ENCODE data around the gene COG7.

COG7 gene

DNA sequence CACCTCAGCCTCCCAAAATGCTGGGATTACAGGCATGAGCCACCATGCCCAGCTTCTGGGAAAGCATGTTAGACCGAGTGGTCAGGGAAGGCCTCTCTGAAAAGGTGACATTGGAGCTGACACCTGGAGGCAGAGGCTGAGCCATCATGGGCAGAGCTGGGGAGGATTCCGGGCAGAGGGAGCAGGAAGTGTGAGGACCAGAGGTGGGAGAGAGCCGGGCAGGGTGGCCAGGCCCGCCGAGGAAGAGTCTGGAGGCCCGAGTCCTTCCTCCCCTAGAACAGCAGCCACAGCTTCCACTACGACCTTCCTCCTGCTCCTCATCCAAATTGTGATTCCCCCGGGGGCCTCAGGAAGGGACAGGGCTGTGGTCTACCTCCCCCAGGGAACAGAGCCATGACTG is 74.7 kb downstream of the COG7 start:
- ATAC-seq: no peak
- TF ChIP-seq, protein P1, sequence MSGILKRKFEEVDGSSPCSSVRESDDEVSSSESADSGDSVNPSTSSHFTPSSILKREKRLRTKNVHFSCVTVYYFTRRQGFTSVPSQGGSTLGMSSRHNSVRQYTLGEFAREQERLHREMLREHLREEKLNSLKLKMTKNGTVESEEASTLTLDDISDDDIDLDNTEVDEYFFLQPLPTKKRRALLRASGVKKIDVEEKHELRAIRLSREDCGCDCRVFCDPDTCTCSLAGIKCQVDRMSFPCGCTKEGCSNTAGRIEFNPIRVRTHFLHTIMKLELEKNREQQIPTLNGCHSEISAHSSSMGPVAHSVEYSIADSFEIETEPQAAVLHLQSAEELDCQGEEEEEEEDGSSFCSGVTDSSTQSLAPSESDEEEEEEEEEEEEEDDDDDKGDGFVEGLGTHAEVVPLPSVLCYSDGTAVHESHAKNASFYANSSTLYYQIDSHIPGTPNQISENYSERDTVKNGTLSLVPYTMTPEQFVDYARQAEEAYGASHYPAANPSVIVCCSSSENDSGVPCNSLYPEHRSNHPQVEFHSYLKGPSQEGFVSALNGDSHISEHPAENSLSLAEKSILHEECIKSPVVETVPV (CRISPR knock-in tag; IDR thresholded peaks at IDR 0.05): no peak
- no peak for TF ChIP-seq CSDC2 (CRISPR knock-in tag; IDR thresholded peaks at IDR 0.05)
- TF ChIP-seq ZNF70 (CRISPR knock-in tag; IDR thresholded peaks at IDR 0.05): no peak
- TF ChIP-seq ESRRG (CRISPR knock-in tag; IDR thresholded peaks at IDR 0.05): no peak
- TF ChIP-seq, protein P2, sequence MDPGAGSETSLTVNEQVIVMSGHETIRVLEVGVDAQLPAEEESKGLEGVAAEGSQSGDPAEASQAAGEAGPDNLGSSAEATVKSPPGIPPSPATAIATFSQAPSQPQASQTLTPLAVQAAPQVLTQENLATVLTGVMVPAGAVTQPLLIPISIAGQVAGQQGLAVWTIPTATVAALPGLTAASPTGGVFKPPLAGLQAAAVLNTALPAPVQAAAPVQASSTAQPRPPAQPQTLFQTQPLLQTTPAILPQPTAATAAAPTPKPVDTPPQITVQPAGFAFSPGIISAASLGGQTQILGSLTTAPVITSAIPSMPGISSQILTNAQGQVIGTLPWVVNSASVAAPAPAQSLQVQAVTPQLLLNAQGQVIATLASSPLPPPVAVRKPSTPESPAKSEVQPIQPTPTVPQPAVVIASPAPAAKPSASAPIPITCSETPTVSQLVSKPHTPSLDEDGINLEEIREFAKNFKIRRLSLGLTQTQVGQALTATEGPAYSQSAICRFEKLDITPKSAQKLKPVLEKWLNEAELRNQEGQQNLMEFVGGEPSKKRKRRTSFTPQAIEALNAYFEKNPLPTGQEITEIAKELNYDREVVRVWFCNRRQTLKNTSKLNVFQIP (CRISPR knock-in tag; IDR thresholded peaks at IDR 0.05; ENCODE audit: borderline replicate concordance, low read depth): no peak
- TF ChIP-seq OSR1 (CRISPR knock-in tag; IDR thresholded peaks at IDR 0.05): no peak
- TF ChIP-seq TOX (CRISPR knock-in tag; IDR thresholded peaks at IDR 0.05; ENCODE audit: borderline replicate concordance): no peak
- TF ChIP-seq ISL1 (CRISPR knock-in tag; IDR thresholded peaks at IDR 0.05): no peak
- no peak for TF ChIP-seq ZNF8 (CRISPR knock-in tag; IDR thresholded peaks at IDR 0.05)
- TF ChIP-seq PPARA (CRISPR knock-in tag; IDR thresholded peaks at IDR 0.05; ENCODE audit: borderline replicate concordance): no peak
- TF ChIP-seq TCF4 (CRISPR knock-in tag; IDR thresholded peaks at IDR 0.05; ENCODE audit: borderline replicate concordance): no peak
- TF ChIP-seq ZFP30 (CRISPR knock-in tag; IDR thresholded peaks at IDR 0.05): no peak
- no peak for TF ChIP-seq SNAI2 (CRISPR knock-in tag; IDR thresholded peaks at IDR 0.05)
- TF ChIP-seq, protein P3, sequence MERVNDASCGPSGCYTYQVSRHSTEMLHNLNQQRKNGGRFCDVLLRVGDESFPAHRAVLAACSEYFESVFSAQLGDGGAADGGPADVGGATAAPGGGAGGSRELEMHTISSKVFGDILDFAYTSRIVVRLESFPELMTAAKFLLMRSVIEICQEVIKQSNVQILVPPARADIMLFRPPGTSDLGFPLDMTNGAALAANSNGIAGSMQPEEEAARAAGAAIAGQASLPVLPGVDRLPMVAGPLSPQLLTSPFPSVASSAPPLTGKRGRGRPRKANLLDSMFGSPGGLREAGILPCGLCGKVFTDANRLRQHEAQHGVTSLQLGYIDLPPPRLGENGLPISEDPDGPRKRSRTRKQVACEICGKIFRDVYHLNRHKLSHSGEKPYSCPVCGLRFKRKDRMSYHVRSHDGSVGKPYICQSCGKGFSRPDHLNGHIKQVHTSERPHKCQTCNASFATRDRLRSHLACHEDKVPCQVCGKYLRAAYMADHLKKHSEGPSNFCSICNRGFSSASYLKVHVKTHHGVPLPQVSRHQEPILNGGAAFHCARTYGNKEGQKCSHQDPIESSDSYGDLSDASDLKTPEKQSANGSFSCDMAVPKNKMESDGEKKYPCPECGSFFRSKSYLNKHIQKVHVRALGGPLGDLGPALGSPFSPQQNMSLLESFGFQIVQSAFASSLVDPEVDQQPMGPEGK (CRISPR knock-in tag; IDR thresholded peaks at IDR 0.05; ENCODE audit: borderline replicate concordance): no peak
- TF ChIP-seq ZC3H10 (CRISPR knock-in tag; IDR thresholded peaks at IDR 0.05): no peak
- TF ChIP-seq, protein P4, sequence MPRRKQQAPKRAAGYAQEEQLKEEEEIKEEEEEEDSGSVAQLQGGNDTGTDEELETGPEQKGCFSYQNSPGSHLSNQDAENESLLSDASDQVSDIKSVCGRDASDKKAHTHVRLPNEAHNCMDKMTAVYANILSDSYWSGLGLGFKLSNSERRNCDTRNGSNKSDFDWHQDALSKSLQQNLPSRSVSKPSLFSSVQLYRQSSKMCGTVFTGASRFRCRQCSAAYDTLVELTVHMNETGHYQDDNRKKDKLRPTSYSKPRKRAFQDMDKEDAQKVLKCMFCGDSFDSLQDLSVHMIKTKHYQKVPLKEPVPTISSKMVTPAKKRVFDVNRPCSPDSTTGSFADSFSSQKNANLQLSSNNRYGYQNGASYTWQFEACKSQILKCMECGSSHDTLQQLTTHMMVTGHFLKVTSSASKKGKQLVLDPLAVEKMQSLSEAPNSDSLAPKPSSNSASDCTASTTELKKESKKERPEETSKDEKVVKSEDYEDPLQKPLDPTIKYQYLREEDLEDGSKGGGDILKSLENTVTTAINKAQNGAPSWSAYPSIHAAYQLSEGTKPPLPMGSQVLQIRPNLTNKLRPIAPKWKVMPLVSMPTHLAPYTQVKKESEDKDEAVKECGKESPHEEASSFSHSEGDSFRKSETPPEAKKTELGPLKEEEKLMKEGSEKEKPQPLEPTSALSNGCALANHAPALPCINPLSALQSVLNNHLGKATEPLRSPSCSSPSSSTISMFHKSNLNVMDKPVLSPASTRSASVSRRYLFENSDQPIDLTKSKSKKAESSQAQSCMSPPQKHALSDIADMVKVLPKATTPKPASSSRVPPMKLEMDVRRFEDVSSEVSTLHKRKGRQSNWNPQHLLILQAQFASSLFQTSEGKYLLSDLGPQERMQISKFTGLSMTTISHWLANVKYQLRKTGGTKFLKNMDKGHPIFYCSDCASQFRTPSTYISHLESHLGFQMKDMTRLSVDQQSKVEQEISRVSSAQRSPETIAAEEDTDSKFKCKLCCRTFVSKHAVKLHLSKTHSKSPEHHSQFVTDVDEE (CRISPR knock-in tag; IDR thresholded peaks at IDR 0.05): no peak
- TF ChIP-seq, protein P5, sequence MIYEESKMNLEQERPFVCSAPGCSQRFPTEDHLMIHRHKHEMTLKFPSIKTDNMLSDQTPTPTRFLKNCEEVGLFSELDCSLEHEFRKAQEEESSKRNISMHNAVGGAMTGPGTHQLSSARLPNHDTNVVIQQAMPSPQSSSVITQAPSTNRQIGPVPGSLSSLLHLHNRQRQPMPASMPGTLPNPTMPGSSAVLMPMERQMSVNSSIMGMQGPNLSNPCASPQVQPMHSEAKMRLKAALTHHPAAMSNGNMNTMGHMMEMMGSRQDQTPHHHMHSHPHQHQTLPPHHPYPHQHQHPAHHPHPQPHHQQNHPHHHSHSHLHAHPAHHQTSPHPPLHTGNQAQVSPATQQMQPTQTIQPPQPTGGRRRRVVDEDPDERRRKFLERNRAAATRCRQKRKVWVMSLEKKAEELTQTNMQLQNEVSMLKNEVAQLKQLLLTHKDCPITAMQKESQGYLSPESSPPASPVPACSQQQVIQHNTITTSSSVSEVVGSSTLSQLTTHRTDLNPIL (CRISPR knock-in tag; IDR thresholded peaks at IDR 0.05; ENCODE audit: low read depth): no peak
- no peak for TF ChIP-seq BACH2 (CRISPR knock-in tag; IDR thresholded peaks at IDR 0.05; ENCODE audit: borderline replicate concordance)
- no peak for TF ChIP-seq RARB (CRISPR knock-in tag; IDR thresholded peaks at IDR 0.05)

DNA sequence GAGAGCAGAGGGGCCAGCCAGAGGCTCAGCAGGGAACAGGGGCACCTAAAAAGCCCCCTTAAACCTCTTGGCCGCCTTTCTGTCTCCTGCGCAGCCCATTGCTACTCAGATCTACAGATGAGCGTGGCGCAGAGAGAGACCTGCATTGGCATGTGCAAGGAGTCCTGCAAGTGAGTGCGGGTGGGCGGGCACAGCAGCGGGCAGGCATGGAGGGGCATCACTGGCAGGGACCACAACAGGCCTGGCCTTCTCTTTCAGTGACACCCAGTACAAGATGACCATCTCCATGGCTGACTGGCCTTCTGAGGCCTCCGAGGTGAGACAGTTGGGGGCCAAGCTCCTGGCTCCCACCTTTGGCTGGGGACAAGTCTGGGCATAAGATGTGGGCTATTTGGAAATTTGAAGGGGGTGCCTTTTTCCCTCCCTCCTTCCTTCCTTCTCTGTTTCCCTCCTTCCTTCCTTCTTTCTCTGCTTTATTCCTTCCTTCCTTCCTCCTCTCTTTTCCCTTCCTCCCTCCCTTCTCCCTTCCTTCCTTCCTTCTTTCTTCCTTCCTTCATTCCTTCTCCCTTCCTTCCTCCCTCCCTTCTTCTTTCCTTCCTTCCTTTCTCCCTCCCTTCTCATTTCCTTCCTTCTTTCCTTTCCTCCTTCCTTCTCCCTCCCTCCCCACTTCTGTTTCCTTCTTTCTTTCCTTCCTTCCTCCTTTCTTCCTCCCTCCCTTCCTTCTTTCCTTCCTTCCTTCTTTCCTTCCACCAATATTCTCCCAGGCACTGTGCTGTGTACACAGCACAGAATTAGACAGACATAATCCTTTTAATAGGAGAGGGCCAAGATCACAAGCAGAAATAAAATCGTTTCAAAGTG is 75.7 kb downstream of the COG7 start:
- TF ChIP-seq OSR1 (CRISPR knock-in tag; IDR thresholded peaks at IDR 0.05) (no peak), ZNF8 (CRISPR knock-in tag; IDR thresholded peaks at IDR 0.05) (no peak), GLIS3 (CRISPR knock-in tag; IDR thresholded peaks at IDR 0.05) (no peak), BACH2 (CRISPR knock-in tag; IDR thresholded peaks at IDR 0.05; ENCODE audit: borderline replicate concordance) (no peak), SNAI2 (CRISPR knock-in tag; IDR thresholded peaks at IDR 0.05) (no peak), RARB (CRISPR knock-in tag; IDR thresholded peaks at IDR 0.05) (no peak), ISL1 (CRISPR knock-in tag; IDR thresholded peaks at IDR 0.05) (no peak)
- TF ChIP-seq, protein P4 (CRISPR knock-in tag; IDR thresholded peaks at IDR 0.05): no peak
- no peak for ATAC-seq
